SK-N-SH treated with all-trans-retinoic acid at 6 μM for 48 hours (cell line): ENCODE results near the gene SPN.

Experiments
- ATAC-seq: fragments of 200-7000 bp; cut with Tn5 transposase; 3 replicates; pipeline ENCODE4 v1.9.1; 2020; ENCODE audit warnings: mild to moderate bottlenecking, moderate library complexity
- ARNTL ChIP-seq: fragments of 450-650 bp; formaldehyde crosslinking; IDR thresholded peaks from 2 replicates; pipeline ENCODE4 v1.5.0; 2020; ENCODE audit warnings: low read depth, mild to moderate bottlenecking, moderate library complexity, borderline replicate concordance
- BACH2 ChIP-seq: fragments of 250-450 bp; sonication (Bioruptor Pico); IDR thresholded peaks from 2 replicates; pipeline ENCODE4 v1.9.0; 2021; ENCODE audit warnings: mild to moderate bottlenecking, borderline replicate concordance
- CSDC2 ChIP-seq: fragments of 250-450 bp; sonication (Bioruptor Pico); IDR thresholded peaks from 2 replicates; pipeline ENCODE4 v1.5.0; 2020; ENCODE audit warnings: mild to moderate bottlenecking, moderate library complexity
- CSRNP3 ChIP-seq: fragments of 250-450 bp; sonication (Bioruptor Pico); IDR thresholded peaks from 2 replicates; pipeline ENCODE4 v1.5.1; 2021; ENCODE audit warnings: mild to moderate bottlenecking, moderate library complexity
- ESRRG ChIP-seq: fragments of 250-450 bp; sonication (Bioruptor Pico); IDR thresholded peaks from 2 replicates; pipeline ENCODE4 v1.6.1; 2021; ENCODE audit warnings: mild to moderate bottlenecking
- GLIS3 ChIP-seq: fragments of 250-450 bp; sonication (Bioruptor Pico); IDR thresholded peaks from 2 replicates; pipeline ENCODE4 v1.5.0; 2020; ENCODE audit warnings: mild to moderate bottlenecking, moderate library complexity
- OSR1 ChIP-seq: fragments of 250-450 bp; sonication (Bioruptor Pico); IDR thresholded peaks from 2 replicates; pipeline ENCODE4 v1.8.0; 2022; ENCODE audit warnings: moderate library complexity, mild to moderate bottlenecking, inconsistent platforms
- PATZ1 ChIP-seq: fragments of 250-450 bp; sonication (Bioruptor Pico); IDR thresholded peaks from 2 replicates; pipeline ENCODE4 v1.8.0; 2020; ENCODE audit warnings: mild to moderate bottlenecking, moderate library complexity, borderline replicate concordance
- PPARA ChIP-seq: fragments of 250-450 bp; sonication (Bioruptor Pico); IDR thresholded peaks from 2 replicates; pipeline ENCODE4 v1.5.0; 2020; ENCODE audit warnings: mild to moderate bottlenecking, borderline replicate concordance
- RARB ChIP-seq: fragments of 250-450 bp; sonication (Bioruptor Pico); IDR thresholded peaks from 2 replicates; pipeline ENCODE4 v1.8.0; 2021; ENCODE audit warnings: mild to moderate bottlenecking, moderate library complexity
- SNAI2 ChIP-seq: fragments of 250-450 bp; sonication (Bioruptor Pico); IDR thresholded peaks from 2 replicates; pipeline ENCODE4 v1.5.0; 2020; ENCODE audit warnings: mild to moderate bottlenecking, moderate library complexity
- TCF4 ChIP-seq: fragments of 250-450 bp; sonication (Bioruptor Pico); IDR thresholded peaks from 2 replicates; pipeline ENCODE4 v1.8.0; 2021; ENCODE audit warnings: mild to moderate bottlenecking, moderate library complexity, borderline replicate concordance
- TOX ChIP-seq: fragments of 250-450 bp; sonication (Bioruptor Pico); IDR thresholded peaks from 2 replicates; pipeline ENCODE4 v1.8.0; 2021; ENCODE audit warnings: mild to moderate bottlenecking, moderate library complexity, borderline replicate concordance
- ZC3H10 ChIP-seq: fragments of 250-450 bp; sonication (Bioruptor Pico); IDR thresholded peaks from 2 replicates; pipeline ENCODE4 v1.5.1; 2021; ENCODE audit warnings: mild to moderate bottlenecking, moderate library complexity
- ZFP3 ChIP-seq: fragments of 250-450 bp; sonication (Bioruptor Pico); IDR thresholded peaks from 2 replicates; pipeline ENCODE4 v1.5.0; 2020; ENCODE audit warnings: mild to moderate bottlenecking, moderate library complexity
- ZFP30 ChIP-seq: fragments of 450-650 bp; formaldehyde crosslinking; IDR thresholded peaks from 2 replicates; pipeline ENCODE4 v1.5.0; 2022; ENCODE audit warnings: mild to moderate bottlenecking, moderate library complexity
- ZNF70 ChIP-seq: fragments of 450-650 bp; formaldehyde crosslinking; IDR thresholded peaks from 2 replicates; pipeline ENCODE4 v1.5.0; 2020; ENCODE audit warnings: mild to moderate bottlenecking, moderate library complexity
- ZNF8 ChIP-seq: fragments of 450-650 bp; formaldehyde crosslinking; IDR thresholded peaks from 2 replicates; pipeline ENCODE4 v1.5.0; 2020; ENCODE audit warnings: mild to moderate bottlenecking, moderate library complexity
- TF ChIP-seq, protein P1 (sequence below): fragments of 250-450 bp; sonication (Bioruptor Pico); IDR thresholded peaks from 2 replicates; pipeline ENCODE4 v1.8.0; 2021; ENCODE audit warnings: low read depth, mild to moderate bottlenecking, moderate library complexity, borderline replicate concordance
- TF ChIP-seq, protein P2 (sequence below): fragments of 250-450 bp; sonication (Bioruptor Pico); IDR thresholded peaks from 2 replicates; pipeline ENCODE4 v1.5.1; 2020; ENCODE audit warnings: low read depth, mild to moderate bottlenecking, moderate library complexity
- TF ChIP-seq, protein P3 (sequence below): fragments of 250-450 bp; sonication (Bioruptor Pico); IDR thresholded peaks from 2 replicates; pipeline ENCODE4 v1.5.0; 2020; ENCODE audit warnings: mild to moderate bottlenecking, moderate library complexity

Gene SPN

DNA sequence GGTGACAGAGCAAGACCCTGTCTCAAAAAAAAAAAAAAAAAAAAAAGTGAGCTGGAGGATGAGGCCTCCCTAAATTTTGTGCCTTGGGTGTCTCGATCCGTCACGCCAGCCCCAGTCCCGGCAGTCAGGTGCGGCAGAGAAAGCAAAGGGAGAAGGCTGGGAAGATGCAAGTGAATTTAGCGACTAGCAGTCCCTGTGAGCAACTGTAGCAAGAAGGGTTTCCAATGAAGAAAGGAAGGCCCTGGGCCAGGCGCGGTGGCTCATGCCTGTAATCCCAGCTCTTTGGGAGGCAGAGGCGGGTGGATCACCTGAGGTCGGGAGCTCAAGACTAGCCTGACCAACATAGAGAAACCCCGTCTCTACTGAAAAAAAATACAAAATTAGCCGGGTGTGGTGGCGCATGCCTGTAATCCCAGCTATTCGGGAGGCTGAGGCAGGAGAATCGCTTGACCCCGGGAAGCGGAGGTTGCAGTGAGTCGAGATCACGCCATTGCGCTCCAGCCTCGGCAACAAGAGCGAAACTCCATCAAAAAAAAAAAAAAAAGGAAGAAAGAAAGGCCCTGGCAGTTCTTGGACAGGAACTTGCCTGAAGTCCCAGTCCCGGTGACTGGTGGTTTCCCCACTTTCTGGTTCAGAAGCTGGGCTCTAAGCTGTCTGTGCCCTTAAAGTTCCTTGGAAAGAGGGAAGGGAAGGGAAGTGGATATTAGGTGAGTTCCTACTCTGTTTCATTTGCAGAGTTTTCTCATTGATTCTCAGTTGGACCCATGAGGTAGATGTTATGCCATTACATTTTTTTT is 14.1 kb downstream of the SPN start:
- TF ChIP-seq TCF4 (CRISPR knock-in tag): no peak
- no peak for TF ChIP-seq PPARA (CRISPR knock-in tag)
- TF ChIP-seq ZC3H10: no peak
- TF ChIP-seq GLIS3 (CRISPR knock-in tag): no peak
- no peak for TF ChIP-seq CSRNP3 (CRISPR knock-in tag)
- no peak for TF ChIP-seq ZNF70 (CRISPR knock-in tag)
- no peak for TF ChIP-seq TOX (CRISPR knock-in tag)
- no peak for TF ChIP-seq CSDC2 (CRISPR knock-in tag)
- TF ChIP-seq SNAI2 (CRISPR knock-in tag): no peak
- TF ChIP-seq, protein P1, sequence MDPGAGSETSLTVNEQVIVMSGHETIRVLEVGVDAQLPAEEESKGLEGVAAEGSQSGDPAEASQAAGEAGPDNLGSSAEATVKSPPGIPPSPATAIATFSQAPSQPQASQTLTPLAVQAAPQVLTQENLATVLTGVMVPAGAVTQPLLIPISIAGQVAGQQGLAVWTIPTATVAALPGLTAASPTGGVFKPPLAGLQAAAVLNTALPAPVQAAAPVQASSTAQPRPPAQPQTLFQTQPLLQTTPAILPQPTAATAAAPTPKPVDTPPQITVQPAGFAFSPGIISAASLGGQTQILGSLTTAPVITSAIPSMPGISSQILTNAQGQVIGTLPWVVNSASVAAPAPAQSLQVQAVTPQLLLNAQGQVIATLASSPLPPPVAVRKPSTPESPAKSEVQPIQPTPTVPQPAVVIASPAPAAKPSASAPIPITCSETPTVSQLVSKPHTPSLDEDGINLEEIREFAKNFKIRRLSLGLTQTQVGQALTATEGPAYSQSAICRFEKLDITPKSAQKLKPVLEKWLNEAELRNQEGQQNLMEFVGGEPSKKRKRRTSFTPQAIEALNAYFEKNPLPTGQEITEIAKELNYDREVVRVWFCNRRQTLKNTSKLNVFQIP: no peak
- no peak for ATAC-seq

- peak; percentile 93 for ATAC-seq
- TF ChIP-seq CSDC2 (CRISPR knock-in tag) (no peak), ZNF70 (CRISPR knock-in tag) (no peak), BACH2 (CRISPR knock-in tag) (no peak), ARNTL (no peak), ESRRG (CRISPR knock-in tag) (no peak), OSR1 (CRISPR knock-in tag) (no peak), TOX (CRISPR knock-in tag) (no peak), RARB (CRISPR knock-in tag) (no peak), PATZ1 (CRISPR knock-in tag) (no peak), ZC3H10 (no peak), CSRNP3 (CRISPR knock-in tag) (no peak), ZFP30 (no peak)
- TF ChIP-seq, protein P1: no peak
- TF ChIP-seq, protein P2, sequence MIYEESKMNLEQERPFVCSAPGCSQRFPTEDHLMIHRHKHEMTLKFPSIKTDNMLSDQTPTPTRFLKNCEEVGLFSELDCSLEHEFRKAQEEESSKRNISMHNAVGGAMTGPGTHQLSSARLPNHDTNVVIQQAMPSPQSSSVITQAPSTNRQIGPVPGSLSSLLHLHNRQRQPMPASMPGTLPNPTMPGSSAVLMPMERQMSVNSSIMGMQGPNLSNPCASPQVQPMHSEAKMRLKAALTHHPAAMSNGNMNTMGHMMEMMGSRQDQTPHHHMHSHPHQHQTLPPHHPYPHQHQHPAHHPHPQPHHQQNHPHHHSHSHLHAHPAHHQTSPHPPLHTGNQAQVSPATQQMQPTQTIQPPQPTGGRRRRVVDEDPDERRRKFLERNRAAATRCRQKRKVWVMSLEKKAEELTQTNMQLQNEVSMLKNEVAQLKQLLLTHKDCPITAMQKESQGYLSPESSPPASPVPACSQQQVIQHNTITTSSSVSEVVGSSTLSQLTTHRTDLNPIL: no peak
- TF ChIP-seq, all 23 proteins: peak for 0
Measured at GRCh38 chr16:29678691-29679267, 15.7 kb downstream of the SPN start, which contains the start of gene QPRT. TSS of gene QPRT (plus strand) at chr16:29679180. CDS start at chr16:29679198, 18 bp downstream.

GRCh38 chr16:29680180-29680598 is 17.1 kb downstream of the SPN start:
- no peak for ATAC-seq
- TF ChIP-seq TCF4 (CRISPR knock-in tag) (no peak), CSRNP3 (CRISPR knock-in tag) (no peak), ZNF8 (no peak), ZFP3 (no peak), OSR1 (CRISPR knock-in tag) (no peak), ZFP30 (no peak)
- TF ChIP-seq, protein P3, sequence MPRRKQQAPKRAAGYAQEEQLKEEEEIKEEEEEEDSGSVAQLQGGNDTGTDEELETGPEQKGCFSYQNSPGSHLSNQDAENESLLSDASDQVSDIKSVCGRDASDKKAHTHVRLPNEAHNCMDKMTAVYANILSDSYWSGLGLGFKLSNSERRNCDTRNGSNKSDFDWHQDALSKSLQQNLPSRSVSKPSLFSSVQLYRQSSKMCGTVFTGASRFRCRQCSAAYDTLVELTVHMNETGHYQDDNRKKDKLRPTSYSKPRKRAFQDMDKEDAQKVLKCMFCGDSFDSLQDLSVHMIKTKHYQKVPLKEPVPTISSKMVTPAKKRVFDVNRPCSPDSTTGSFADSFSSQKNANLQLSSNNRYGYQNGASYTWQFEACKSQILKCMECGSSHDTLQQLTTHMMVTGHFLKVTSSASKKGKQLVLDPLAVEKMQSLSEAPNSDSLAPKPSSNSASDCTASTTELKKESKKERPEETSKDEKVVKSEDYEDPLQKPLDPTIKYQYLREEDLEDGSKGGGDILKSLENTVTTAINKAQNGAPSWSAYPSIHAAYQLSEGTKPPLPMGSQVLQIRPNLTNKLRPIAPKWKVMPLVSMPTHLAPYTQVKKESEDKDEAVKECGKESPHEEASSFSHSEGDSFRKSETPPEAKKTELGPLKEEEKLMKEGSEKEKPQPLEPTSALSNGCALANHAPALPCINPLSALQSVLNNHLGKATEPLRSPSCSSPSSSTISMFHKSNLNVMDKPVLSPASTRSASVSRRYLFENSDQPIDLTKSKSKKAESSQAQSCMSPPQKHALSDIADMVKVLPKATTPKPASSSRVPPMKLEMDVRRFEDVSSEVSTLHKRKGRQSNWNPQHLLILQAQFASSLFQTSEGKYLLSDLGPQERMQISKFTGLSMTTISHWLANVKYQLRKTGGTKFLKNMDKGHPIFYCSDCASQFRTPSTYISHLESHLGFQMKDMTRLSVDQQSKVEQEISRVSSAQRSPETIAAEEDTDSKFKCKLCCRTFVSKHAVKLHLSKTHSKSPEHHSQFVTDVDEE (CRISPR knock-in tag): no peak
